Pons (tissue), 1 donor: ENCODE data around the gene MTCL1.

Source experiments
- DNase-seq: peaks from one replicate; pipeline ENCODE4 v3.0.0-alpha.2; 2016; ENCODE audit warnings: low spot score

MTCL1 gene

DNA sequence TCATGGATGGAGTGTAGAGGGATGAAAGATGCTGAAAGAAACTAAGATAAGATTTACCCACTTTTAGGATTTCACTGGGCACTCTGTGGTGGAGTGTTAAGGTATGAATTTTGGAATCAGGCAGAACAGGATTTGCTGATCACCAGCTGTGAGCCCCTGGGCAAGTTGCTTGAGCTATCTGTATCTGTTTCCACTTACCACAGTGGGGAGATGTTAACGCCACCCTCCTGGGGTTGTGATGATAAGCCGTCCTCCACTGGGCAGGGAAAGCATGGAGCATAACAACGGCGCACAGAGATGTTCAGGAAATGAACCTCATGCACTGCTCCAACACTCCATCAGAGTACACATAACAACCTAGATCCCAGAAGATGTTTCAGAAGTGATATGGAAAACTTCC is 160.6 kb downstream of the MTCL1 start:
- no peak for DNase-seq

- no peak for DNase-seq
These were observed 161.3 kb downstream of the MTCL1 start for GRCh38 chr18:8866679-8867078.

- no peak for DNase-seq
These were observed 162.9 kb downstream of the MTCL1 start for GRCh38 chr18:8868276-8868675.

GRCh38 chr18:8868779-8869415 is 163.5 kb downstream of the MTCL1 start:
- DNase-seq = no peak

GRCh38 chr18:8869696-8870095 is 164.3 kb downstream of the MTCL1 start:
- DNase-seq = no peak

GRCh38 chr18:8870528-8870927 is 165.2 kb downstream of the MTCL1 start:
- DNase-seq = no peak

DNA sequence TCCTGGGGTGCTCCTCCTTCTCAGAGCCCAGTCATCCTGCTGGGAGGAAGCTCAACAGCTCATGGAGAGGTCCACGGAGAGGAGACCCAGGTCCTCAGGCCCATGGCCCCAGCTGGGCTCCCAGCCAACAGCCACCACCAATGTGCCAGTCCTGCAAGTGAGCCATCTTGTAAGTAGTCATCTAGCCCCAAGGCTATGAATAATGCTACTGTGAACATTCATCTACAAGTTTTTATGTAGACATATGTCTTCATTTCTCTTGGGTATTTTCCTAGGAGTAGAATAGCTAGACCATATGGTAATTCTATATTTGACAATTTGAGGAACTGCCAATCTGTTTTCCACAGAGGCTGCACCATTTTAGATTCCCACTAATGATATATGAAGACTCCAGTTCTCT is 166.1 kb downstream of the MTCL1 start:
- no peak for DNase-seq

DNA sequence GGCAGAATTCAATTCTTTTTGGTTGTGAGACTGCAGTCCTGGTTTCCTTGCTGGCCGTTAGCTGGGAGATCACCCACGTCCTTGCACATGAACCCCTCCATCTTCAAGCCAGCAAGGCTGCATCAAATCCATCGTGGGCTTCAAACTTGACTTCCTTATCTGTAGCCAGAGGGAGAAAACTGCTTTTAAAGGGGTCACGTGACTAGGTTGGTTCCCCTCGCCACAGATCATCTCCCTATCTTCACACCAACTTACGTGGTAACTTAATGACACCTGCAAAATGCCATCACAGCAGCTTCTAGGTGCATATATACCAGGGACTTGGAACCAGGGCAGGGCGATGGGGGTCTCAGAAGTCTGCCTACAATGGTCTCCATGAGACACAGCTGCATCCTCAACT is 169.5 kb downstream of the MTCL1 start:
- no peak for DNase-seq

- no peak for DNase-seq
These were observed 171.5 kb downstream of the MTCL1 start for GRCh38 chr18:8876887-8877286.

DNA sequence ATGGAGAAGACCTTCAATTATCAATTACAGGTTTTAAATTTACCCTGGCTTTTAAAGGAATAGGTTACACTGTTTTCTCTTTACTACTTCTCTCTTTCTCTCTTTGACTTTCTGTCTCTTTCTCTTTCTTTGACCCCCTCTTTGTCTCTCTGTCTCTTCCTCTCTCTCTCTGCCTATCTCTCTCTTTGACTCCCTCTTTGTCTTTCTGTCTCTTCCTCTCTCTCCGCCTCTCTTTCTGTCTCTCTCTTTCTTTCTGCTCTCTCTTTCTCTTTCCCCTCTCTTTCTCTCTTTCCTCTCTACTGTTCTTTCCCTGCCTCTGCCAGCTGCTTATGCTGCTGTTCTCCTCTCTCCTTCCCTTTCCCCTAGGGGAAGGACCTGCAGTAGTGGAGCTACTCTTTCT is 175.7 kb downstream of the MTCL1 start:
- no peak for DNase-seq
